Measurements from ENCODE around the gene ACLY. TPM values are rescaled to one million over a fixed set of nuclear protein-coding genes. Genes with fewer than 3 reads are reported as not detected.

ACLY gene
- total RNA-seq, 4 donors from 2014 or later, result 30.0 to 108 (median 67.3) TPM

Small RNAs within 50 kb of the gene (small RNA-seq; reads per million reads assigned to genes)
- gene AC125257.2, result not detected

Other genes starting within 250 kb of the ACLY start
- gene EIF1, start 230.1 kb downstream of the ACLY start, total RNA-seq, result 100 to 1,000 TPM in 3 of 4 donors, 10 to 100 TPM in 1; 83.5 to 796 (median 199) TPM
- not detected for gene GAST, start 206.6 kb downstream of the ACLY start, total RNA-seq
- 1 to 10 TPM in 1 of 4 donors, not detected in 3; 2.2 TPM for gene HAP1, start 184.3 kb downstream of the ACLY start, total RNA-seq
- gene JUP, start 132.2 kb downstream of the ACLY start, total RNA-seq, result 100 to 1,000 TPM in 1 of 4 donors, 10 to 100 TPM in 3; 49.1 to 110 (median 70.0) TPM
- gene P3H4, start 107.0 kb downstream of the ACLY start, total RNA-seq, result 10 to 100 TPM in 3 of 4 donors, 1 to 10 TPM in 1; 10.0 to 67.0 (median 35.1) TPM
- gene FKBP10, start 105.9 kb downstream of the ACLY start, total RNA-seq, result 100 to 1,000 TPM in 2 of 4 donors, 10 to 100 TPM in 2; 22.9 to 226 (median 89.5) TPM
- gene NT5C3B, start 82.7 kb downstream of the ACLY start, total RNA-seq, result 10 to 100 TPM; 32.5 to 77.9 (median 68.1) TPM
- gene KLHL10, start 81.1 kb downstream of the ACLY start, total RNA-seq, result 1 to 10 TPM in 1 of 4 donors, under 1 TPM in 1, not detected in 2; 0.70 to 1.2 TPM
- gene KLHL11, start 53.5 kb downstream of the ACLY start, total RNA-seq, result 10 to 100 TPM; 19.7 to 73.3 (median 38.5) TPM
- 1 to 10 TPM in 3 of 4 donors, not detected in 1; 1.8 to 3.2 (median 3.2) TPM for gene ODAD4, start 11.7 kb upstream of the ACLY start, total RNA-seq
- 10 to 100 TPM; 10.2 to 74.7 (median 40.2) TPM for gene CNP, start 47.8 kb upstream of the ACLY start, total RNA-seq
- gene DNAJC7, start 98.5 kb upstream of the ACLY start, total RNA-seq, result 100 to 1,000 TPM in 1 of 4 donors, 10 to 100 TPM in 3; 25.1 to 107 (median 53.1) TPM
- 10 to 100 TPM in 3 of 4 donors, 1 to 10 TPM in 1; 2.4 to 35.4 (median 26.8) TPM for gene NKIRAS2, start 101.1 kb upstream of the ACLY start, total RNA-seq
- 1 to 10 TPM in 2 of 4 donors, under 1 TPM in 1, not detected in 1; 0.77 to 3.3 (median 2.1) TPM for gene C17orf113, start 131.7 kb upstream of the ACLY start, total RNA-seq
- 1 to 10 TPM in 1 of 4 donors, under 1 TPM in 1, not detected in 2; 0.48 to 1.0 TPM for gene ZNF385C, start 179.5 kb upstream of the ACLY start, total RNA-seq
- gene DHX58, start 193.8 kb upstream of the ACLY start, total RNA-seq, result 10 to 100 TPM; 12.9 to 21.3 (median 16.2) TPM
- 10 to 100 TPM; 20.9 to 80.9 (median 39.2) TPM for gene KAT2A, start 202.4 kb upstream of the ACLY start, total RNA-seq
- gene HSPB9, start 203.9 kb upstream of the ACLY start, total RNA-seq, result under 1 TPM in 1 of 4 donors, not detected in 3; 0.28 TPM
- 100 to 1,000 TPM in 1 of 4 donors, 10 to 100 TPM in 3; 51.7 to 105 (median 68.0) TPM for gene RAB5C, start 236.0 kb upstream of the ACLY start, total RNA-seq